Left renal pelvis (tissue), 4 donors: Measurements from ENCODE around the gene WFDC5. TPM values are rescaled to one million over a fixed set of nuclear protein-coding genes. Genes with fewer than 3 reads are reported as not detected.
"Not testable (repeated sequence)": the region's sequence is repeated elsewhere in the genome, so short reads cannot be mapped to it uniquely, and the experiment has no call there.

Experiments used
- DNase-seq, 4 donors: peaks; one replicate each; pipeline ENCODE4 v3.0.0-alpha.2; 2013; ENCODE audit warnings: low read depth in 4 of 4, low spot score in 3 of 4
- polyA plus RNA-seq, 4 donors: library from polyadenylated mRNA; unstranded; fragments of 120-200 nt; gene quantifications; one replicate each; pipeline ENCODE4 v1.2.1, GENCODE V29; 2013; ENCODE audit not compliant: insufficient read length in 4 of 4

Gene WFDC5, protein sequence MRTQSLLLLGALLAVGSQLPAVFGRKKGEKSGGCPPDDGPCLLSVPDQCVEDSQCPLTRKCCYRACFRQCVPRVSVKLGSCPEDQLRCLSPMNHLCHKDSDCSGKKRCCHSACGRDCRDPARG
- polyA plus RNA-seq: not detected

- no peak for DNase-seq
Measured at GRCh38 chr20:45114465-45115385, at the start of gene WFDC5. Gene WFDC5 (minus strand): TSS chr20:45115174. CDS start chr20:45115083, 91 bp downstream.

DNA sequence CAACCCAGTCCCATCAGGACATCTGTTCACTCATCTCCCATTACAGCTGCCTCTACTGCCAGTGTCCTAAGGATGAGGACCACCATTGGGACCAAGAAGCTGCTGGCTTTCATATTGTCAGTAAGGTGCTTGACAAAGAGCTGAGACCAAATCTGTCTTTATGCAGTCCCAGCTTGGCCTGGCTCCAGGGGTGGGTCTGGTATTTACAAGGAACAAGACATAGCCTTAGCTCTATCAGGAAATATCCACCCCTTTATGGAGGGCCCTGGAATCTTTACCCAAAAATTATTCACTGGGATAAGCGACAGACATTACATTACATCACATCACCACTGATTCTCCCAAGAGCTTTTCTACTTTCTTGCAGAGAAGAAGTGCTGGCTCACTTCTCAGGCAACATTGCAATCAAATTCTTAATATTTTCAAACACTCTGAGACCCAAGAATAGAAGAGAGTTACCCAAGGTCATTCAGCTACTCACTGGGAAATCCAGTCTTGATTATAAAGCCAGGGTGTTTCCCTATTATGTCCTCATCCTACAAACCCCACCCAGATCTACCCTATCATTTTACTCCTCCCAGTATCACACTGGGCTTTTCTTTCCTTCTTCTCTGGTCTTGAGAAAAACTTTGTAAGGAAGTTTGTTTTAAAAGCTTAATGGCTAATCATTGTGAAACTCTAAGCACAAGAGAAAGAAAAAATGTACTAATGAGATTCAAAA lies 48.3 kb upstream of the WFDC5 start:
- no peak for DNase-seq

- DNase-seq: no peak
Measured at GRCh38 chr20:45157962-45158361, 43.0 kb upstream of the WFDC5 start.

DNA sequence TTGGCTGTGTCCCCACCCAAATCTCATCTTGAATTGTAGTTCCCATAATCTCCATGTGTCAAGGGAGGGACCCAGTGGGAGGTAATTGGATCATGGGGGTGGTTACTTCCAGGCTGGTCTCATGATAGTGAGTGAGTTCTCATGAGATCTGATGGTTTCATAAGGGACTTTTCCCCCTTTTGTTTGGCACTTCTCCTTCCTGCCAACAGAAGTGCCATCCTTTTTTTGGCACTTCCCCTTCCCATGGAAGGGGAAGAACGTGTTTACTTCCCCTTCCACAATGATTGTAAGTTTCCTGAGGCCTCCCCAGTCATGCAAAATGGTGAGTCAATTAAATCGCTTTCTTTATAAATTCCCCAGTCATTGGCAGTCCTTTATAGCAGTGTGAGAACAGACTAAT lies 41.7 kb upstream of the WFDC5 start:
- no peak for DNase-seq

- not testable (repeated sequence) for DNase-seq
Measured at GRCh38 chr20:45154794-45155193, 39.8 kb upstream of the WFDC5 start.

DNA sequence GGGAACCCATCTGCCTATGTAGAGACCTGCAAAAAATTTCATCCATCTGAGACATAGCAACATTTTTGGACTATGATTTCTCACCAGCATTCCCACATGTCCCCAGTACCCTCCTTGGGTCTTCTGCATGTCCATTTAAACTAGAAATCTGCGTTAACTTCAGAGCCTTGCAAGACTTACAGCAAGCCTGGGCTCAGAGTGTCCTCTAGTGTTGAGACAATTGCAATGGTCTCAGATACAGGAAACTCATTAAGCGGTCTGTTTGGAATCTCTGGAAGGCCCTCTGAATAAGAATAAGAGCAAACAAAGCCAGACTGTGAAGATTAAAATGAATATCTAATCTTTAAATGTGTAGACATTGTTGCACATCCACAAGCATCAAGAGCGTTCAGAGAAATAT lies 39.2 kb upstream of the WFDC5 start:
- no peak for DNase-seq

GRCh38 chr20:45153752-45154151 lies 38.8 kb upstream of the WFDC5 start:
- no peak for DNase-seq

DNA sequence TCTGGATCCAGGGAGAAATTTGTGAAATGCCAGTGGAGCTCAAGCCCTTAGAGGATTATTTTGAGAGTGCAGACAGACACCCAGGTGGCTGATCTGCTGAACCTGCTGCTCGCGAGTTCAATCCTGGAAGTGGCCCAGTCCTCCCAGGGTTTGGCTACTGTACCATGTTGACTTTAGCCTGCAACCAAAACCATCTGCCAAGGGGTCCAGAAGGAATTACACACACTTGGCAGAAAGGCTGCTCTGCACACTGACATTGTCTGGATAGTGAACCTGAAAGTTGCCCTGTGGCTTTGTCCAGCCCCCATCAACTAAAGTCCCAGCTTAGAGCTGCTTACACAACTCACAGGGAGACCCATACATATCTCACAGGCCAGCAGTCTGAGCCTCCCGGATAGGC lies 38.2 kb upstream of the WFDC5 start:
- DNase-seq: no peak

- no peak for DNase-seq
Measured at GRCh38 chr20:45152405-45152804, 37.4 kb upstream of the WFDC5 start.

DNA sequence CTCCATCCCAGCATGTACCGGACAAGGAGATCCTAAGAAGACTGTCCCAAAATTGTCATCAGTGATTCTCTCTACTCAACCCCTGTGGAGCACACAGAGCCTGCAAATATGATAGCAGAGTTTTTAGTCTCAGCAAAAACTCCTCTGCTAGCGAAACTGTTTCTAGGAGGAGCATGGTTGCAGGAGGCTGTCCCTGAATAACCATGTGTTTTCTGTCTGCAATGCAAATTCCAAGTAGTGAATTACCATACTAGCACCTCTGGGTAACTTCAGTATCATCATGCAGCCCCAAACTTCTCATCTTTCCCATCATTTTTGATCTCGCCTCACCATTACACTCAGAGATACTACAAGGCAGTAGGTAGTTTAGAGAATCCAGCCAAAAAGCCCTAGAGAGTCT lies 34.1 kb upstream of the WFDC5 start:
- no peak for DNase-seq

DNA sequence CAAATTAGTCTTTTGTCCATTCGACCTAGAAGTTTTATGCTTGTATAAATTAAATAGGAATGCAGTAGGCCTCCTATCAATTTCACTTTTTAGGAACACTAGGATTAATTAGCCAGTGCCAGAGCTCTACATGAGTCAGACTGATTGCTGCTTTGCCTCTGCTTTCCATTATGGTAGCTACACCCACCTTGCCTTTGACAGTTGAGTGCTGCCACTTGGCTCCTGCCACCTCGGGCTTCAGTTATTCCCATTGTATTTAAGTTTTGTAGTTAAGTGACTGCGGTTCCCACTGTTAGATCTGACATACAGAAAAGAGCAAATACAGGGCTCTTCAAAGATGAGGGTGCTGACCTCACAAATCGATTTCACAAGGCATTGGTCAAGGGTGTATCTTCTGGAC lies 25.9 kb upstream of the WFDC5 start:
- no peak for DNase-seq

- not testable (repeated sequence) for DNase-seq
Measured at GRCh38 chr20:45139733-45140375, 24.9 kb upstream of the WFDC5 start.

GRCh38 chr20:45138561-45139300 lies 23.8 kb upstream of the WFDC5 start:
- DNase-seq: no peak

DNA sequence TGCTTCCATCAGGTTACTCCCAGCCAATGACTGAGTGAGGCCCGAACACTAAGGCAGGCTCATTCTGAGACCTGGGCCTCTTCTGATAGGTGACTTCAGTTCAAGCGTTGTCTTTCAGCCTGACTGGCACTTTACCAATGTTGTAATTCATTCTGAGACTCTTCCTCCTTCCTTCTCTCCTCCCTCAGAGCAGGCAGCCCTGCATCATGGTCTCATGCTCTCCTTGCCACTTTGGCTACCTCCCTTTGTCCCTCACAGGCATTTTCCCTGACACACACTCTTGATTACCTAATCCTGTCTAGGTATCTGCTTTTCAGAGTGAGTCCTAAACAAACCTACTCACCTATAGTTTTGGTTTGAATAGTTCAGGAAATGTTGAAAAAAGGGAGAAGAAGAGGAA lies 21.9 kb upstream of the WFDC5 start:
- no peak for DNase-seq

DNA sequence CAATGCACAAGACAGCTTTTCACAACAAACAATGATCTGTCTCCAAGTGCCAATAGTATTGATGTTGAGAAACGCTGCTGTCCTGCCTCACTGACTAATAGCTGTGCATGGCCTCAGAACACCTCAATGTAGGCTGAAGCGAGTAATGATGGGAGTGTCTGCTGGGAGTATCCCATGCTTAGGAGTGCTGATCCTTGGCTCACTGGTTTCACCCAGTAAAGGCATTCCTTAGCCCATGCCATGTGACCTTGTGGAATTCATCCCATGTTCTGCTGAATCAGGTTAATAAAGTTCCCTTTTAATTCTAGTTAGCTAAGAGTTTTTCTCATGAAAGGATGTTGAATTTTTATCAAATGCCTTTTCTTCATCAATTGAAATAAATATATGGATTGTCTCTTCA lies 13.1 kb upstream of the WFDC5 start:
- DNase-seq: peak in 2 of 4 donors; percentile 4 to 14

- no peak for DNase-seq
Measured at GRCh38 chr20:45124365-45124764, 9.4 kb upstream of the WFDC5 start, which contains the start of gene WFDC12. Gene WFDC12 (minus strand): TSS chr20:45124465. CDS start chr20:45124447, 18 bp downstream.

- DNase-seq: no peak
Measured at GRCh38 chr20:45121388-45121787, 6.4 kb upstream of the WFDC5 start.

GRCh38 chr20:45119556-45120266 lies 4.7 kb upstream of the WFDC5 start:
- no peak for DNase-seq

GRCh38 chr20:45118028-45118427 lies 3.1 kb upstream of the WFDC5 start:
- DNase-seq: no peak

- no peak for DNase-seq
Measured at GRCh38 chr20:45117581-45117980, 2.6 kb upstream of the WFDC5 start.
